ENCODE measurements around the gene ZNF213. TPM values are rescaled to one million over a fixed set of nuclear protein-coding genes. Genes with fewer than 3 reads are reported as not detected.
"Not testable (repeated sequence)": the region's sequence is repeated elsewhere in the genome, so short reads cannot be mapped to it uniquely, and the experiment has no call there.

The ZNF213 gene
- total RNA-seq, 1 donor from 2014 or later: 5.6 TPM

DNA sequence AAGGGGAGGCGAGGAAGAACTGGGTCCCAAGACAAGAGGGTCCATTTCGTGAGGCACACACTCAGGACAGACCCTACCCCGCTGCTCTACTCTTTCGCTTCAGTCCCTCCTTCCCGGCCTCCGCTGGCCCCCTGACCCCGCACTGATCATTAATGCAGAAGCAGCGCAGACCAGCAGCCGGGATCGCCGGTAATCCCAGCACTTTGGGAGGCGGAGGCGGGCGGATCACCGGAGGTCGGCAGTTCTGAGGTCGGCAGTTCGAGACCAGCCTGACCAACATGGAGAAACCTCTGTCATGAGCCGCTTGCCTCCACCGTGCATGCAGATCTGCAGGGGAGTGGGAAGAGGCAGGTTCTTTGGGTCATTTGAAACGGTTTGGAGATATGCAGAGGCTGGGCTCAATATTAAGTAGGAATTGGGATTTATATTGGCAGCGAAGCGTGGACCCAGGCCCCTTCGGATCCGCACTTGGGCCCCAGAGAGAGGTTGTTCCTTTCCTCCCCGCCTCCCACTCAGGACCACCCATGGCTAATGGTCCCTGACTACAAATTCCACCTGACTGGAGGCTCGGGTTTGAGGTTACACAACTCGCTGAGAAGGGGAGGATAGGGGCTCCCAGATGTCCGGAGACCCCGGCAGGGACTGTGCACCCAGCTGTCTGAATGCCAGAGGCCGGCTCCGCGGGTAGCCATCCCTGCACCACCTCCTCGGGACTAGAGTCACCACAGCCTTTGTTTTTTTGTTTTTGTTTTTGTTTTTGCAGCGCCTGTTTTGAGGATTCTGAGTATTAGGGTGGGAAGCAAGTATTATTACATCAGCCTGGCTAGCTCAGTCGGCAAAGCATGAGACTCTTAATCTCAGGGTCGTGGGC lies 29.5 kb downstream of the ZNF213 start:
- DNase-seq: no peak
- ChIA-PET POLR2A (interaction anchor here (1.4 kb wide), 1 partner anchor 118 kb away, joined by 3 read pairs; the partner anchor contains the start of gene ZNF263), CTCF (no interaction called here)
- no peaks in the 10 kb centered on the region for H3K9me3 Mint-ChIP-seq
- ATAC-seq (ENCODE audit: low read depth): no peak
- H3K4me1 Mint-ChIP-seq: peaks cover 15% of the 10 kb centered on the region
- TF ChIP-seq, protein P1, sequence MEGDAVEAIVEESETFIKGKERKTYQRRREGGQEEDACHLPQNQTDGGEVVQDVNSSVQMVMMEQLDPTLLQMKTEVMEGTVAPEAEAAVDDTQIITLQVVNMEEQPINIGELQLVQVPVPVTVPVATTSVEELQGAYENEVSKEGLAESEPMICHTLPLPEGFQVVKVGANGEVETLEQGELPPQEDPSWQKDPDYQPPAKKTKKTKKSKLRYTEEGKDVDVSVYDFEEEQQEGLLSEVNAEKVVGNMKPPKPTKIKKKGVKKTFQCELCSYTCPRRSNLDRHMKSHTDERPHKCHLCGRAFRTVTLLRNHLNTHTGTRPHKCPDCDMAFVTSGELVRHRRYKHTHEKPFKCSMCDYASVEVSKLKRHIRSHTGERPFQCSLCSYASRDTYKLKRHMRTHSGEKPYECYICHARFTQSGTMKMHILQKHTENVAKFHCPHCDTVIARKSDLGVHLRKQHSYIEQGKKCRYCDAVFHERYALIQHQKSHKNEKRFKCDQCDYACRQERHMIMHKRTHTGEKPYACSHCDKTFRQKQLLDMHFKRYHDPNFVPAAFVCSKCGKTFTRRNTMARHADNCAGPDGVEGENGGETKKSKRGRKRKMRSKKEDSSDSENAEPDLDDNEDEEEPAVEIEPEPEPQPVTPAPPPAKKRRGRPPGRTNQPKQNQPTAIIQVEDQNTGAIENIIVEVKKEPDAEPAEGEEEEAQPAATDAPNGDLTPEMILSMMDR (IDR thresholded peaks at IDR 0.05): no peak
- H3K27ac Mint-ChIP-seq: no peak overlapping the region
- peaks cover 9% of the 10 kb centered on the region for H3K27me3 Mint-ChIP-seq
- intact Hi-C loops (cut with micrococcal nuclease): no loop called here
- no peaks in the 10 kb centered on the region for H3K36me3 Mint-ChIP-seq (ENCODE audit: low read depth)
- no peak overlapping the region for H3K4me3 Mint-ChIP-seq

DNA sequence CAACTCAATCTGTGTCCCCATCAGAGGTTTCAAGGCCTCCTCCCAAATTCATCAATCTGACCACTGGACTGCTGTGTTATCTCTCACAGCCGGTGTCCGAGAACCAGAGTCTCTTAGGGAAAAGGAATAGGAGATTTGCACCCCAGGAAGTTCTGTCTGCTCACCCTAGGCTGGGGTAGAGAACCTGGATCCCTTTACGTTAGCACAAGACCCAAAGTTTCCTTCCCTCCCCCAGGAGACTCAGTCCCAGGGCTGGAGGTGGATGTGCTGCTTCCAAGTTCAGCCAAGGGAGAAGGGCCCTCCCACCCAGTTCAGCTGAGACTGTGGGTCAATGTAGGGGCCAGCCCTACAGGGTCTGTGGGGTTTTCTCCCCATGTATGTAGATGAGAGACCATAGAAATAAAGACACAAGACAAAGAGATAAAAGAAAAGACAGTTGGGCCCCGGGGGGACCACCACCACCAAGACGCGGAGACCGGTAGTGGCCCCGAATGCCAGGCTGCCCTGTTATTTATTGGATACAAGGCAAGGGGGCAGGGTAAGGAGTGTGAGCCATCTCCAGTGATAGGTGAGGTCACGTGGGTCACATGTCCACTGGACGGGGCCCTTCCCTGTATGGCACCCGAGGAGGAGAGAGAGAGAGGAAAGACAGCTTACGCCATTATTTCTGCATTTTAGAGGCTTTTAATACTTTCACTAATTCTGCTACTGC lies 30.4 kb downstream of the ZNF213 start:
- Mint-ChIP-seq H3K4me1 (peaks cover 12% of the 10 kb centered on the region), H3K36me3 (ENCODE audit: low read depth) (no peaks in the 10 kb centered on the region), H3K27ac (peak overlapping the region; percentile 53), H3K27me3 (peaks cover 10% of the 10 kb centered on the region), H3K9me3 (no peaks in the 10 kb centered on the region), H3K4me3 (peak overlapping the region; percentile 57)
- no peak for DNase-seq
- intact Hi-C loops (cut with micrococcal nuclease): no loop called here
- ATAC-seq (ENCODE audit: low read depth): no peak
- ChIA-PET POLR2A (interaction anchor here (1.0 to 1.4 kb wide), 2 partner anchors 30 to 118 kb away, joined by 3 to 5 read pairs; partner anchors contain the start of genes ZNF213 and ZNF263), CTCF (interaction anchor here (1.0 to 1.4 kb wide), 8 partner anchors 8 to 134 kb away, joined by 3 to 10 read pairs (median 4); no protein-coding TSS in a partner anchor)
- TF ChIP-seq, protein P1 (IDR thresholded peaks at IDR 0.05): no peak

DNA sequence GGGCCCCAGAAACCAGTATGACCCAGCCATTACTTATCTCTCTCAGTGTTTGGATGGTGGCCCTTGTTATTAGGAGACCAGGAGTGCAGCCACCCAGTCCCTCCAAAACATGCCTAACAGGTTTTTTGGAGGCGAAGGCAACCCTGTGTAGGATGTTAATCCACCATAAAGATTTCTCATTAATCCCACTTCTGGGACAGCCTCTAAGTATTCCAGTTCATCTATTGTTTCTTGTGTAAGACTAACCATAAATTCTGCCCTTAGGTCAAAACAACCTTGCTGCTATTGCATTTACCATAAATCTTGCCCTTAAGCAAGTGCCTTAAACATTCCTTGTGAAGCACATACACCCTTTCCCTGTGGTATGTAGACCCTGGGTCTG lies 31.7 kb downstream of the ZNF213 start:
- ATAC-seq (ENCODE audit: low read depth) (no peak), DNase-seq (no peak)
- peaks cover 17% of the 10 kb centered on the region for H3K4me1 Mint-ChIP-seq
- H3K36me3 Mint-ChIP-seq (ENCODE audit: low read depth): no peaks in the 10 kb centered on the region
- TF ChIP-seq, protein P1 (IDR thresholded peaks at IDR 0.05): no peak
- peaks cover 16% of the 10 kb centered on the region for H3K27me3 Mint-ChIP-seq
- no peaks in the 10 kb centered on the region for H3K9me3 Mint-ChIP-seq
- no peak overlapping the region for H3K27ac Mint-ChIP-seq
- intact Hi-C loops (cut with micrococcal nuclease): loop anchor here (1.0 kb wide), 6 partner anchors 14 to 163 kb away; no protein-coding TSS in a partner anchor
- no peak overlapping the region for H3K4me3 Mint-ChIP-seq
- CTCF ChIA-PET: interaction anchor here (0.7 to 1.4 kb wide), 12 partner anchors 9 to 108 kb away, joined by 3 to 10 read pairs (median 3); no protein-coding TSS in a partner anchor
- POLR2A ChIA-PET: interaction anchor here (0.8 to 1.0 kb wide), 2 partner anchors 32 to 135 kb away, joined by 3 to 5 read pairs; partner anchors contain the start of gene ZNF213

DNA sequence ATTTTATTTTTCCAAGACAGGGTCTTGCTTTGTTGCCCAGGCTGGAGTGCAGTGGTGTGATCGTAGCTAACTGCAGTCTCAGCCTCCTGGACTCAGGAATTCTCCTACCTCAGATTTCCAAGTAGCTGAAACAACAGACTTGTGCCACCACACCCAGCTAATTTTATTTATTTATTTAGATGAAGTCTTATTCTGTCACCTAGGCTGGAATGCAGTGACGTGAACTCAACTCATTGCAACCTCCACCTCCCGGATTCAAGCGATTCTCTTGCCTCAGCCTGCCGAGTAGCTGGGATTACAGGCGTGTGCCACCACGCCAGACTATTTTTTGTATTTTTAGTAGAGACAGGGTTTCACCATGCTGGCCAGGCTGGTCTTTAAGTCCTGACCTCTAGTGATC lies 33.9 kb downstream of the ZNF213 start:
- peaks cover 31% of the 10 kb centered on the region for H3K4me1 Mint-ChIP-seq
- ChIA-PET POLR2A (interaction anchor here (1.1 to 5.4 kb wide), 2 partner anchors 11 to 35 kb away, joined by 3 to 28 read pairs; no protein-coding TSS in a partner anchor), CTCF (interaction anchor here (0.9 to 2.8 kb wide), 5 partner anchors 11 to 109 kb away, joined by 3 to 15 read pairs (median 4); no protein-coding TSS in a partner anchor)
- H3K9me3 Mint-ChIP-seq; intact Hi-C loops (cut with micrococcal nuclease); H3K4me3 Mint-ChIP-seq; H3K36me3 Mint-ChIP-seq (ENCODE audit: low read depth); H3K27ac Mint-ChIP-seq; DNase-seq; ATAC-seq (ENCODE audit: low read depth): not testable (repeated sequence)
- H3K27me3 Mint-ChIP-seq: peaks cover 29% of the 10 kb centered on the region

DNA sequence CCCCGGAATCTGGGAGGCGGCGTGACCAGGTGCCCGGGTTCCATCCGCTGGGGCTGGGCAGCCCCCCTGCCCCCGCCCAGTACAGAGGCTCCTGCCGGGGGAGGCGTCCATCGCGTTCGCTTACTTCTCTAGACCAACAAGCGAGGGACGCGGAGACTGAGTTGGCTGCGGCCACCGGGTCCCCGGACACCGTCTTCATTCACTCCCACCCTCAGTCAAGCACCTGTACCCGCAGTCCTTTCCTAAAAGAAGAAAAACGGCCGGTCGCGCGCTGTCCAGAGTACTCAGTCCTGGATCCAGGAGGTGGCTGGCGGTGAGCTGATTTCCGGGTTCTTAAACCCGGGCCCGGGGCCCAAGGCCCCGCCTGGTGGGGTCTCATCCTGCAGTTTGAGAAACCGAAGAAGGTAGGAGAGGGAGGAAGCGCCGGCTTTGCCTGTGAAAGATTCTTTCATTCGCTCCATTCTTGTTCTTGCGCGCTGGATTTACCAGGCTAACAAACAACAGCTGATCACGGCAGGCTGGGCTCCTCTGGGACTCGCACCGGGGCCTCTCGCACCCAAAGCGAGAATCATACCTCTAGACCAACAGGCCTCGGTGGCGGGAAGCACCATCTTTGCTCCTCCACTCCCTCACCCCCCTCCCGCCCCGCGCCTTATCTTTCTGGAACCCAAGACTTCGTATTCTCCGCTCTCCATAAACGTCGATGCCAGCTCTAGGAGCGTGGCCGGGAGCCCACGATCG lies 35.8 kb downstream of the ZNF213 start:
- peak overlapping the region; percentile 76 for H3K27ac Mint-ChIP-seq
- no peak for ATAC-seq (ENCODE audit: low read depth)
- H3K4me1 Mint-ChIP-seq: peaks cover 33% of the 10 kb centered on the region
- DNase-seq: no peak
- peak overlapping the region; percentile 77 for H3K4me3 Mint-ChIP-seq
- no peaks in the 10 kb centered on the region for H3K9me3 Mint-ChIP-seq
- peaks cover 37% of the 10 kb centered on the region for H3K27me3 Mint-ChIP-seq
- POLR2A ChIA-PET: interaction anchor here (2.5 to 5.4 kb wide), 2 partner anchors 13 to 20 kb away, joined by 9 to 28 read pairs; no protein-coding TSS in a partner anchor
- H3K36me3 Mint-ChIP-seq (ENCODE audit: low read depth): no peaks in the 10 kb centered on the region
- TF ChIP-seq, protein P1 (IDR thresholded peaks at IDR 0.05): no peak
- CTCF ChIA-PET: interaction anchor here (1.2 to 2.9 kb wide), 2 partner anchors 10 to 41 kb away, joined by 3 to 8 read pairs; no protein-coding TSS in a partner anchor
- intact Hi-C loops (cut with micrococcal nuclease): loop anchor here (1.0 to 2.0 kb wide), 2 partner anchors 18 to 20 kb away; partner anchors contain the start of gene OR1F1

Measured in activated B cell treated with CpG ODN at 0.5 μM for 24 hours (primary cell).